GM12892 (cell line): ENCODE data around the gene TIMM9.

ENCODE experiments used
- POLR2A ChIP-seq: IDR thresholded peaks from 2 replicates; pipeline ENCODE4 v1.6.1; 2011; ENCODE audit warnings: low read depth, low read length, control low read depth
- POLR2AphosphoS5 ChIP-seq: IDR thresholded peaks from 2 replicates; pipeline ENCODE4 v1.6.1; 2011; ENCODE audit warnings: low read depth, low read length, control low read depth

GRCh38 chr14:58444627-58445026 lies 17.3 kb upstream of the TIMM9 start:
- no peak for TF ChIP-seq POLR2A
- TF ChIP-seq POLR2AphosphoS5 = no peak
